ENCODE results near the gene PLEKHB2. TPM values are rescaled to one million over a fixed set of nuclear protein-coding genes. Genes with fewer than 3 reads are reported as not detected.
"Not testable (repeated sequence)": the region's sequence is repeated elsewhere in the genome, so short reads cannot be mapped to it uniquely, and the experiment has no call there.

Gene PLEKHB2
- total and polyA plus RNA-seq, 2 experiments from 2014 or later: 36.6 to 61.0 TPM

DNA sequence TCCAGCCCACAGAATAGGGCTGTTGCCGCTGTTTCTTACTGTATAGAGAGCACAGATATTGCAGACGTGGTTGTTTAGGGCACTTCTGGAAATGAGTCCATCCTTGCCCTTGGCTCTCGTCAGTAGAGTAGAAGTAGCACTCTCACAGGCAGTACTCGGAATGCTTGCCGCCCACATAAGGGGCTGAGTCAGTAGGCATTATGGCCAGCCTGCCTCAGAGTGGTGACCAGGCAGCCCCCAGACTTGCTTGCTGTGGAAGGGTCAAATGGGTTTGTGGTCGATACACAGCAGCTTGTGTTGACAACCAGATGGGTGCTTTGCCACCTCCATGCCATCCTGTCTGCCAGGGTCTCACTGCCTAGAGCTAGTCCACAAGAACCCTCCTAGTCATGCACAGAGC is 38.7 kb downstream of the PLEKHB2 start:
- H3K9me3 ChIP-seq (ENCODE audit: low read depth): no peaks in the 10 kb centered on the region
- DNase-seq (ENCODE audit: low read depth in 1 of 2, low spot score in 1 of 2): no peak
- H3K27ac ChIP-seq: no peak overlapping the region
- H3K4me1 ChIP-seq (ENCODE audit: low read depth): peaks cover 4% of the 10 kb centered on the region
- peaks cover 20% of the 10 kb centered on the region for H3K36me3 ChIP-seq
- H3K4me3 ChIP-seq: no peak overlapping the region
- no peaks in the 10 kb centered on the region for H3K27me3 ChIP-seq
- no peak for TF ChIP-seq CTCF (IDR thresholded peaks at IDR 0.05; ENCODE audit: low read depth, low read length)

- Histone ChIP-seq H3K4me3 (no peak overlapping the region), H3K27me3 (no peaks in the 10 kb centered on the region), H3K36me3 (peaks cover 19% of the 10 kb centered on the region), H3K4me1 (ENCODE audit: low read depth) (no peaks in the 10 kb centered on the region), H3K9me3 (ENCODE audit: low read depth) (no peaks in the 10 kb centered on the region), H3K27ac (no peak overlapping the region)
- no peak for TF ChIP-seq CTCF (IDR thresholded peaks at IDR 0.05; ENCODE audit: low read depth, low read length)
- DNase-seq (ENCODE audit: low read depth in 1 of 2, low spot score in 1 of 2): no peak
Measured at GRCh38 chr2:131145040-131145439, 39.9 kb downstream of the PLEKHB2 start.

- no peaks in the 10 kb centered on the region for H3K4me1 ChIP-seq (ENCODE audit: low read depth)
- no peaks in the 10 kb centered on the region for H3K27me3 ChIP-seq
- no peak for TF ChIP-seq CTCF (IDR thresholded peaks at IDR 0.05; ENCODE audit: low read depth, low read length)
- peaks cover 11% of the 10 kb centered on the region for H3K36me3 ChIP-seq
- no peak overlapping the region for H3K4me3 ChIP-seq
- no peak for DNase-seq (ENCODE audit: low read depth in 1 of 2, low spot score in 1 of 2)
- H3K27ac ChIP-seq: no peak overlapping the region
- no peaks in the 10 kb centered on the region for H3K9me3 ChIP-seq (ENCODE audit: low read depth)
Measured at GRCh38 chr2:131146231-131146630, 41.1 kb downstream of the PLEKHB2 start.

DNA sequence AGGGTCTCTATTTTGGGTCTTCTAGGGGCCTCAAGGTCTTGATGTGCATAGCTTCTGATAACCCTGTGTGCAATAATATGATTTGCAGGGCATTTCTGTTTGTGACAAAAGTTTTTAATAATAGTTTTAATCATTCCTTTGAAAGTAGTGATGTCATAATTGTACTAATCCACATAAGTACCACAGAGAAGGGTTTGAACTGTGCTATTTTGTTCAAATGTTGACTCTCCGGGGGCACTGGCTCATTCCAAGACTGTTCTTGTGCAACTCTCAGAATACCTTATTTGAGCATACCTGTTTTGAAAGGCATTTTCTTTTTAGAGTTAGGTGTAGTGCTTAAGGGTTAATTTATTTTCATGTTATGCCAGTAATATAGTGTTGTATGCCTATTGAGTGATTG is 41.6 kb downstream of the PLEKHB2 start:
- no peaks in the 10 kb centered on the region for H3K27me3 ChIP-seq
- no peaks in the 10 kb centered on the region for H3K4me1 ChIP-seq (ENCODE audit: low read depth)
- TF ChIP-seq CTCF (IDR thresholded peaks at IDR 0.05; ENCODE audit: low read depth, low read length): no peak
- no peak overlapping the region for H3K27ac ChIP-seq
- H3K36me3 ChIP-seq: peaks cover 9% of the 10 kb centered on the region
- no peak overlapping the region for H3K4me3 ChIP-seq
- no peaks in the 10 kb centered on the region for H3K9me3 ChIP-seq (ENCODE audit: low read depth)
- DNase-seq (ENCODE audit: low read depth in 1 of 2, low spot score in 1 of 2): no peak

GRCh38 chr2:131148426-131148825 is 43.3 kb downstream of the PLEKHB2 start:
- H3K36me3 ChIP-seq: peaks cover 7% of the 10 kb centered on the region

GRCh38 chr2:131150109-131150508 is 45.0 kb downstream of the PLEKHB2 start:
- not testable (repeated sequence) for H3K27ac ChIP-seq

More at GRCh38 chr2:131148426-131148825, 43.3 kb downstream of the PLEKHB2 start:
- no peak for DNase-seq (ENCODE audit: low read depth in 1 of 2, low spot score in 1 of 2)
- Histone ChIP-seq H3K27ac (no peak overlapping the region), H3K4me3 (no peak overlapping the region), H3K9me3 (ENCODE audit: low read depth) (no peaks in the 10 kb centered on the region), H3K27me3 (no peaks in the 10 kb centered on the region), H3K4me1 (ENCODE audit: low read depth) (no peaks in the 10 kb centered on the region)
- TF ChIP-seq CTCF (IDR thresholded peaks at IDR 0.05; ENCODE audit: low read depth, low read length): no peak

More at GRCh38 chr2:131150109-131150508, 45.0 kb downstream of the PLEKHB2 start:
- not testable (repeated sequence) for H3K9me3 ChIP-seq (ENCODE audit: low read depth); H3K4me1 ChIP-seq (ENCODE audit: low read depth); H3K27me3 ChIP-seq; H3K36me3 ChIP-seq; DNase-seq (ENCODE audit: low read depth in 1 of 2, low spot score in 1 of 2); H3K4me3 ChIP-seq

All from cardiac muscle cell (in vitro differentiated cells and primary cell).